Measurements from ENCODE around the gene ASB10. TPM values are rescaled to one million over a fixed set of nuclear protein-coding genes. Genes with fewer than 3 reads are reported as not detected.

Gene ASB10
- total and polyA plus RNA-seq, 2 donors (not counting 1 experiment from before 2014, with no cell fraction given), result not detected

DNA sequence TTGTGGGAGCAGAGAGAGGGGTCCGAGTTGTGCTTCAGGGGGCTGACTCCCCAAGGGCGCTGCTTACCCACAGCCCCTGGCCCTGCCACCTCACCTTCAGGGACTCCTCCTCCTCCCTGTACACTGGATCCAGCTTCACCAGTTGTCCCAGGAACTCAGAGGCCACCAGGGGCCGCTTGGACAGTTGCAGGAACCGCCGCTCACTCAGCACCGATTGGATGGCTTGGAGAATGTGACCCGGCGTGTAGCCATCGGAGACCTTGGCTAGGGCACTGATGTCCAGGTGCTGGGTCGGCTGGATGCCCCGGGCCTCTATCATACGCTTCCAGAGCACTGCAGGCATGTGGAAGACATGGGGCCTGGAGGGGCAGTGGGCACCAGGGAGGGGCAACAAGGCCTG is 4.5 kb upstream of the ASB10 start:
- intact Hi-C loops (cut with micrococcal nuclease), result no loop called here
- no peak overlapping the region for H3K9ac ChIP-seq (ENCODE audit: low read length)

DNA sequence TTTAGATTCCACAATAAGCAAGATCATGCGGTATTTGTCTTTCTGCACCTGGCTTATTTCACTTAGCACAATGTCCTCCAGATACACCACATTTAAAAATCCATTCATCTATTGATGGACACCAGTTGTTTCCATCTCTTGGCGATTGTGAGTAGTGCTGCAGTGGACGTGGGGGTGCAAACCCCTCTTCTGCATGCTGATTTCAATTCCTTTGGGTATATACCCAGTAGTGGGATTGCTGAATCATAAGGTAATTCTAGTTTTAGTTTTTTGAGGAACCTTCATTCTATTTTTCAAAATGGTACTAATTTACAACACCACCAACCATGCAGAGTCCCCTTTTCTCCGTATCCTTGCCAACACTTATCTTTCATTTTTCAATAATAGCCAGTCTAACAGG is 2.0 kb upstream of the ASB10 start:
- H2AFZ ChIP-seq (ENCODE audit: insufficient read depth, low read depth, low read length, poor library complexity, severe bottlenecking), result no peak overlapping the region
- Mint-ChIP-seq H3K4me1 (peaks cover 4% of the 10 kb centered on the region), H3K4me3 (no peak overlapping the region), H3K9me3 (ENCODE audit: insufficient read depth) (no peaks in the 10 kb centered on the region), H3K27ac (no peak overlapping the region), H3K27me3 (peaks cover 25% of the 10 kb centered on the region)
- ATAC-seq (ENCODE audit: low read depth), result no peak
- no peaks in the 10 kb centered on the region for H3K9me3 ChIP-seq (ENCODE audit: control extremely low read depth in 1 of 3, control insufficient read depth in 2 of 3, insufficient read depth in 1 of 3, low read length in 2 of 3)
- H3K79me2 ChIP-seq (ENCODE audit: control insufficient read depth, insufficient read depth, low read length), result no peaks in the 10 kb centered on the region
- no peak for DNase-seq
- H3K27ac ChIP-seq (ENCODE audit: low read length in 2 of 2), result no peak overlapping the region
- peaks cover 0 to 10% (median 0%) of the 10 kb centered on the region in 4 experiments for H3K27me3 ChIP-seq (replicated peaks in 1 of 4; ENCODE audit: control extremely low read depth in 1 of 4, control insufficient read depth in 3 of 4, insufficient read depth in 4 of 4, low read length in 3 of 4)
- TF ChIP-seq, protein P1, sequence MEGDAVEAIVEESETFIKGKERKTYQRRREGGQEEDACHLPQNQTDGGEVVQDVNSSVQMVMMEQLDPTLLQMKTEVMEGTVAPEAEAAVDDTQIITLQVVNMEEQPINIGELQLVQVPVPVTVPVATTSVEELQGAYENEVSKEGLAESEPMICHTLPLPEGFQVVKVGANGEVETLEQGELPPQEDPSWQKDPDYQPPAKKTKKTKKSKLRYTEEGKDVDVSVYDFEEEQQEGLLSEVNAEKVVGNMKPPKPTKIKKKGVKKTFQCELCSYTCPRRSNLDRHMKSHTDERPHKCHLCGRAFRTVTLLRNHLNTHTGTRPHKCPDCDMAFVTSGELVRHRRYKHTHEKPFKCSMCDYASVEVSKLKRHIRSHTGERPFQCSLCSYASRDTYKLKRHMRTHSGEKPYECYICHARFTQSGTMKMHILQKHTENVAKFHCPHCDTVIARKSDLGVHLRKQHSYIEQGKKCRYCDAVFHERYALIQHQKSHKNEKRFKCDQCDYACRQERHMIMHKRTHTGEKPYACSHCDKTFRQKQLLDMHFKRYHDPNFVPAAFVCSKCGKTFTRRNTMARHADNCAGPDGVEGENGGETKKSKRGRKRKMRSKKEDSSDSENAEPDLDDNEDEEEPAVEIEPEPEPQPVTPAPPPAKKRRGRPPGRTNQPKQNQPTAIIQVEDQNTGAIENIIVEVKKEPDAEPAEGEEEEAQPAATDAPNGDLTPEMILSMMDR (IDR thresholded peaks at IDR 0.05), result no peak
- TF ChIP-seq EZH2 (IDR thresholded peaks at IDR 0.05; ENCODE audit: borderline replicate concordance, insufficient read depth, low read depth, low read length, poor library complexity, severe bottlenecking), result no peak
- CTCF ChIA-PET, result no interaction called here
- H3K36me3 ChIP-seq (replicated peaks in 1 of 2; ENCODE audit: control extremely low read depth in 1 of 2, control insufficient read depth in 1 of 2, extremely low read depth in 1 of 2, insufficient read depth in 2 of 2, low read length in 1 of 2), result no peaks in the 10 kb centered on the region
- no peak overlapping the region for H3K9ac ChIP-seq (ENCODE audit: low read length)
- intact Hi-C loops (cut with micrococcal nuclease), result no loop called here
- H4K20me1 ChIP-seq (ENCODE audit: control insufficient read depth, insufficient read depth, low read length, poor library complexity, severe bottlenecking), result no peaks in the 10 kb centered on the region
- POLR2A ChIA-PET, result no interaction called here
- WGBS (ENCODE audit: insufficient coverage), result no CpG with 5 or more reads among the region's 4 CpGs
- no peaks in the 10 kb centered on the region for H3K4me1 ChIP-seq (ENCODE audit: control insufficient read depth in 2 of 2, insufficient read depth in 2 of 2, low read length in 2 of 2)
- no peak overlapping the region for H3K4me3 ChIP-seq (ENCODE audit: control extremely low read depth in 1 of 5, extremely low read depth in 1 of 5, insufficient read depth in 1 of 5, low read depth in 2 of 5, low read length in 4 of 5)
- H3K4me2 ChIP-seq (replicated peaks; ENCODE audit: low read depth, low read length, poor library complexity, severe bottlenecking), result no peak overlapping the region

More for the DNA sequence above, 4.5 kb upstream of the ASB10 start:
- Mint-ChIP-seq H3K4me1 (peaks cover 4% of the 10 kb centered on the region), H3K27ac (no peak overlapping the region), H3K4me3 (no peak overlapping the region), H3K9me3 (ENCODE audit: insufficient read depth) (no peaks in the 10 kb centered on the region), H3K27me3 (peaks cover 21% of the 10 kb centered on the region)
- DNase-seq, result no peak
- Histone ChIP-seq H3K4me3 (ENCODE audit: control extremely low read depth in 1 of 5, extremely low read depth in 1 of 5, insufficient read depth in 1 of 5, low read depth in 2 of 5, low read length in 4 of 5) (no peak overlapping the region), H4K20me1 (ENCODE audit: control insufficient read depth, insufficient read depth, low read length, poor library complexity, severe bottlenecking) (no peaks in the 10 kb centered on the region), H2AFZ (ENCODE audit: insufficient read depth, low read depth, low read length, poor library complexity, severe bottlenecking) (no peak overlapping the region), H3K36me3 (replicated peaks in 1 of 2; ENCODE audit: control extremely low read depth in 1 of 2, control insufficient read depth in 1 of 2, extremely low read depth in 1 of 2, insufficient read depth in 2 of 2, low read length in 1 of 2) (no peaks in the 10 kb centered on the region), H3K27ac (ENCODE audit: low read length in 2 of 2) (no peak overlapping the region), H3K79me2 (ENCODE audit: control insufficient read depth, insufficient read depth, low read length) (no peaks in the 10 kb centered on the region), H3K9me3 (ENCODE audit: control extremely low read depth in 1 of 3, control insufficient read depth in 2 of 3, insufficient read depth in 1 of 3, low read length in 2 of 3) (no peaks in the 10 kb centered on the region), H3K4me1 (ENCODE audit: control insufficient read depth in 2 of 2, insufficient read depth in 2 of 2, low read length in 2 of 2) (no peaks in the 10 kb centered on the region), H3K27me3 (replicated peaks in 1 of 4; ENCODE audit: control extremely low read depth in 1 of 4, control insufficient read depth in 3 of 4, insufficient read depth in 4 of 4, low read length in 3 of 4) (peaks cover 0 to 15% (median 0%) of the 10 kb centered on the region in 4 experiments), H3K4me2 (replicated peaks; ENCODE audit: low read depth, low read length, poor library complexity, severe bottlenecking) (no peak overlapping the region)
- TF ChIP-seq, protein P1 (IDR thresholded peaks at IDR 0.05), result no peak
- no peak for TF ChIP-seq EZH2 (IDR thresholded peaks at IDR 0.05; ENCODE audit: borderline replicate concordance, insufficient read depth, low read depth, low read length, poor library complexity, severe bottlenecking)
- POLR2A ChIA-PET, result interaction anchor here (0.6 kb wide), 1 partner anchor 18 kb away, joined by 6 read pairs; no protein-coding TSS in a partner anchor
- WGBS (ENCODE audit: insufficient coverage), result 94% methylated on average over 11 of the region's 12 CpGs
- CTCF ChIA-PET, result interaction anchor here (0.7 kb wide), 1 partner anchor 68 kb away, joined by 3 read pairs; no protein-coding TSS in a partner anchor
- no peak for ATAC-seq (ENCODE audit: low read depth)
